ENCODE data around the gene GRIK4. TPM values are rescaled to one million over a fixed set of nuclear protein-coding genes. Genes with fewer than 3 reads are reported as not detected.

Gene GRIK4
- total and polyA plus RNA-seq, 4 donors = 0.05 to 0.25 (median 0.06) TPM; not detected in 1

DNA sequence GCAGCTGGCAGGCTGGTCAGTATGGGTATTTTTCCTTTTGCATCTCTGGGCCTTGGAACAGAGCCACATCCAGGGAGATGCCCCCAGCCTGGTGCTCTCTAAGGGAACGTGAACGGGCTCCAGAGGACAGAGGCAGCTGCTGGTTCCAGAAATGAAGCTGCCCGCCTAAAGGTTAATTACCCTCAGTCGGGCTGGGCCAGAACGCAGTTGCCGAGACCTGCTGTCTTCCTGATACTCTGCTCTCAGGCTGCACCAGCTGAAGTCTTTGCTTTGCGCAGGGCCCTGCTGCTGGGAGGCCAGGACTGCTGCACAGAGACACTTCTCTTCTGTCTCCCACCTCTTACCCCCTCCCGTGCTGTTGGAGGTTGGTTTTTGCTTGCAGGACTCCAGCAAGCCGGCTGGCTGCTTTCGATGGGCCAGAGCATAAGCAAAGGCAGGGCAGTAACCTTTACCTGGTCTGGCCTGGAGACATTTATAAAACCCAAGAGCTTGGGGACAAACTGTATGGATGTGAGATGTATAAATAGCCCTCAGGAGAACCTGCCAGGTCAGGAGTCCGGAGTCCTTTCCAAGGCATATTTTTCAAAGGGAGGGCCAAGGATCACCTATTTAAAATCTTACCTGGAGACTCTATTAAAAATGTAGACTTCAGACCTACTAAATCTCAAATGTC is 197.1 kb downstream of the GRIK4 start:
- H3K27ac ChIP-seq (ENCODE audit: low read depth in 1 of 2, low read length in 2 of 2) = no peak overlapping the region
- H3K9ac ChIP-seq (ENCODE audit: low read depth in 1 of 2, low read length in 2 of 2) = no peak overlapping the region
- 89% methylated on average over 11 of the region's 11 CpGs for WGBS
- H3K4me1 ChIP-seq (ENCODE audit: control insufficient read depth in 4 of 4, insufficient read depth in 4 of 4, low read length in 3 of 4) = no peaks in the 10 kb centered on the region
- no peak for DNase-seq (ENCODE audit: low spot score)
- no peaks in the 10 kb centered on the region for H3K36me3 ChIP-seq (ENCODE audit: control insufficient read depth in 4 of 4, insufficient read depth in 3 of 4, low read depth in 1 of 4, low read length in 3 of 4)
- no peaks in the 10 kb centered on the region for H3K27me3 ChIP-seq (ENCODE audit: control insufficient read depth in 4 of 4, insufficient read depth in 4 of 4, low read length in 3 of 4)
- TF ChIP-seq HNF4G (IDR thresholded peaks at IDR 0.05) (no peak), YY1 (IDR thresholded peaks at IDR 0.05) (no peak), FOXA2 (IDR thresholded peaks at IDR 0.05) (no peak), EGR1 (IDR thresholded peaks at IDR 0.05; ENCODE audit: low read depth in 2 of 2) (no peak), TAF1 (conservative IDR thresholded peaks at IDR 0.05) (no peak), JUND (IDR thresholded peaks at IDR 0.05) (no peak), NR2F2 (IDR thresholded peaks at IDR 0.05) (no peak), FOXA1 (IDR thresholded peaks at IDR 0.05) (no peak), HNF4A (conservative IDR thresholded peaks at IDR 0.05) (no peak), RAD21 (IDR thresholded peaks at IDR 0.05) (no peak), SP1 (IDR thresholded peaks at IDR 0.05) (no peak), RXRA (IDR thresholded peaks at IDR 0.05) (no peak)
- TF ChIP-seq, protein P1, sequence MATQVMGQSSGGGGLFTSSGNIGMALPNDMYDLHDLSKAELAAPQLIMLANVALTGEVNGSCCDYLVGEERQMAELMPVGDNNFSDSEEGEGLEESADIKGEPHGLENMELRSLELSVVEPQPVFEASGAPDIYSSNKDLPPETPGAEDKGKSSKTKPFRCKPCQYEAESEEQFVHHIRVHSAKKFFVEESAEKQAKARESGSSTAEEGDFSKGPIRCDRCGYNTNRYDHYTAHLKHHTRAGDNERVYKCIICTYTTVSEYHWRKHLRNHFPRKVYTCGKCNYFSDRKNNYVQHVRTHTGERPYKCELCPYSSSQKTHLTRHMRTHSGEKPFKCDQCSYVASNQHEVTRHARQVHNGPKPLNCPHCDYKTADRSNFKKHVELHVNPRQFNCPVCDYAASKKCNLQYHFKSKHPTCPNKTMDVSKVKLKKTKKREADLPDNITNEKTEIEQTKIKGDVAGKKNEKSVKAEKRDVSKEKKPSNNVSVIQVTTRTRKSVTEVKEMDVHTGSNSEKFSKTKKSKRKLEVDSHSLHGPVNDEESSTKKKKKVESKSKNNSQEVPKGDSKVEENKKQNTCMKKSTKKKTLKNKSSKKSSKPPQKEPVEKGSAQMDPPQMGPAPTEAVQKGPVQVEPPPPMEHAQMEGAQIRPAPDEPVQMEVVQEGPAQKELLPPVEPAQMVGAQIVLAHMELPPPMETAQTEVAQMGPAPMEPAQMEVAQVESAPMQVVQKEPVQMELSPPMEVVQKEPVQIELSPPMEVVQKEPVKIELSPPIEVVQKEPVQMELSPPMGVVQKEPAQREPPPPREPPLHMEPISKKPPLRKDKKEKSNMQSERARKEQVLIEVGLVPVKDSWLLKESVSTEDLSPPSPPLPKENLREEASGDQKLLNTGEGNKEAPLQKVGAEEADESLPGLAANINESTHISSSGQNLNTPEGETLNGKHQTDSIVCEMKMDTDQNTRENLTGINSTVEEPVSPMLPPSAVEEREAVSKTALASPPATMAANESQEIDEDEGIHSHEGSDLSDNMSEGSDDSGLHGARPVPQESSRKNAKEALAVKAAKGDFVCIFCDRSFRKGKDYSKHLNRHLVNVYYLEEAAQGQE (IDR thresholded peaks at IDR 0.05) = no peak
- TF ChIP-seq, protein P2, sequence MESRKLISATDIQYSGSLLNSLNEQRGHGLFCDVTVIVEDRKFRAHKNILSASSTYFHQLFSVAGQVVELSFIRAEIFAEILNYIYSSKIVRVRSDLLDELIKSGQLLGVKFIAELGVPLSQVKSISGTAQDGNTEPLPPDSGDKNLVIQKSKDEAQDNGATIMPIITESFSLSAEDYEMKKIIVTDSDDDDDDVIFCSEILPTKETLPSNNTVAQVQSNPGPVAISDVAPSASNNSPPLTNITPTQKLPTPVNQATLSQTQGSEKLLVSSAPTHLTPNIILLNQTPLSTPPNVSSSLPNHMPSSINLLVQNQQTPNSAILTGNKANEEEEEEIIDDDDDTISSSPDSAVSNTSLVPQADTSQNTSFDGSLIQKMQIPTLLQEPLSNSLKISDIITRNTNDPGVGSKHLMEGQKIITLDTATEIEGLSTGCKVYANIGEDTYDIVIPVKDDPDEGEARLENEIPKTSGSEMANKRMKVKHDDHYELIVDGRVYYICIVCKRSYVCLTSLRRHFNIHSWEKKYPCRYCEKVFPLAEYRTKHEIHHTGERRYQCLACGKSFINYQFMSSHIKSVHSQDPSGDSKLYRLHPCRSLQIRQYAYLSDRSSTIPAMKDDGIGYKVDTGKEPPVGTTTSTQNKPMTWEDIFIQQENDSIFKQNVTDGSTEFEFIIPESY (IDR thresholded peaks at IDR 0.05) = no peak
- TF ChIP-seq, protein P3, sequence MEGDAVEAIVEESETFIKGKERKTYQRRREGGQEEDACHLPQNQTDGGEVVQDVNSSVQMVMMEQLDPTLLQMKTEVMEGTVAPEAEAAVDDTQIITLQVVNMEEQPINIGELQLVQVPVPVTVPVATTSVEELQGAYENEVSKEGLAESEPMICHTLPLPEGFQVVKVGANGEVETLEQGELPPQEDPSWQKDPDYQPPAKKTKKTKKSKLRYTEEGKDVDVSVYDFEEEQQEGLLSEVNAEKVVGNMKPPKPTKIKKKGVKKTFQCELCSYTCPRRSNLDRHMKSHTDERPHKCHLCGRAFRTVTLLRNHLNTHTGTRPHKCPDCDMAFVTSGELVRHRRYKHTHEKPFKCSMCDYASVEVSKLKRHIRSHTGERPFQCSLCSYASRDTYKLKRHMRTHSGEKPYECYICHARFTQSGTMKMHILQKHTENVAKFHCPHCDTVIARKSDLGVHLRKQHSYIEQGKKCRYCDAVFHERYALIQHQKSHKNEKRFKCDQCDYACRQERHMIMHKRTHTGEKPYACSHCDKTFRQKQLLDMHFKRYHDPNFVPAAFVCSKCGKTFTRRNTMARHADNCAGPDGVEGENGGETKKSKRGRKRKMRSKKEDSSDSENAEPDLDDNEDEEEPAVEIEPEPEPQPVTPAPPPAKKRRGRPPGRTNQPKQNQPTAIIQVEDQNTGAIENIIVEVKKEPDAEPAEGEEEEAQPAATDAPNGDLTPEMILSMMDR (IDR thresholded peaks at IDR 0.05; ENCODE audit: low read depth, low read length, missing input control) = no peak
- TF ChIP-seq, protein P4, sequence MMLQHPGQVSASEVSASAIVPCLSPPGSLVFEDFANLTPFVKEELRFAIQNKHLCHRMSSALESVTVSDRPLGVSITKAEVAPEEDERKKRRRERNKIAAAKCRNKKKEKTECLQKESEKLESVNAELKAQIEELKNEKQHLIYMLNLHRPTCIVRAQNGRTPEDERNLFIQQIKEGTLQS (IDR thresholded peaks at IDR 0.05) = no peak
- TF ChIP-seq, protein P5, sequence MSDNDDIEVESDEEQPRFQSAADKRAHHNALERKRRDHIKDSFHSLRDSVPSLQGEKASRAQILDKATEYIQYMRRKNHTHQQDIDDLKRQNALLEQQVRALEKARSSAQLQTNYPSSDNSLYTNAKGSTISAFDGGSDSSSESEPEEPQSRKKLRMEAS (IDR thresholded peaks at IDR 0.05) = no peak
- peaks cover 2 to 16% (median 12%) of the 10 kb centered on the region in 4 donors for H3K9me3 ChIP-seq (ENCODE audit: control insufficient read depth in 4 of 4, low read length in 3 of 4)
- H3K4me3 ChIP-seq (ENCODE audit: low read depth in 1 of 3, low read length in 3 of 3) = no peak overlapping the region

All from liver (tissue), 9 donors.